T-helper 1 cell treated with Interleukin-12 subunit alpha and Interleukin-12 subunit beta and Interleukin-4 antibody, amounts not matched to agents 30 μg/mL and 1 μg/mL, for 36 hours (primary cell): ENCODE data around the gene TMPRSS9.
"Not testable (repeated sequence)": the region's sequence is repeated elsewhere in the genome, so short reads cannot be mapped to it uniquely, and the experiment has no call there.

Experiments
- H3K27ac Mint-ChIP-seq: one replicate; pipeline ENCODE4 v1.8.0; 2021; ENCODE audit warnings: mild to moderate bottlenecking, mixed read lengths
- H3K27me3 Mint-ChIP-seq: one replicate; pipeline ENCODE4 v1.8.0; 2021; ENCODE audit warnings: low read depth, mixed read lengths
- H3K36me3 Mint-ChIP-seq: one replicate; pipeline ENCODE4 v1.8.0; 2021; ENCODE audit warnings: low read depth, mixed read lengths
- H3K4me1 Mint-ChIP-seq: one replicate; pipeline ENCODE4 v1.8.0; 2021; ENCODE audit warnings: low read depth, mixed read lengths
- H3K4me3 Mint-ChIP-seq: one replicate; pipeline ENCODE4 v1.8.0; 2021; ENCODE audit warnings: mild to moderate bottlenecking, moderate library complexity, mixed read lengths
- H3K9me3 Mint-ChIP-seq: one replicate; pipeline ENCODE4 v1.8.0; 2021; ENCODE audit warnings: mixed read lengths

Gene TMPRSS9

GRCh38 chr19:2343289-2343982 lies 16.6 kb upstream of the TMPRSS9 start:
- H3K9me3 Mint-ChIP-seq = no peaks in the 10 kb centered on the region
- no peak overlapping the region for H3K27ac Mint-ChIP-seq
- no peaks in the 10 kb centered on the region for H3K27me3 Mint-ChIP-seq
- peaks cover 4% of the 10 kb centered on the region for H3K36me3 Mint-ChIP-seq
- no peaks in the 10 kb centered on the region for H3K4me1 Mint-ChIP-seq
- no peak overlapping the region for H3K4me3 Mint-ChIP-seq

GRCh38 chr19:2344381-2344870 lies 15.6 kb upstream of the TMPRSS9 start:
- Mint-ChIP-seq H3K4me3 (no peak overlapping the region), H3K9me3 (no peaks in the 10 kb centered on the region), H3K27ac (no peak overlapping the region), H3K27me3 (no peaks in the 10 kb centered on the region), H3K36me3 (peaks cover 4% of the 10 kb centered on the region), H3K4me1 (no peaks in the 10 kb centered on the region)

DNA sequence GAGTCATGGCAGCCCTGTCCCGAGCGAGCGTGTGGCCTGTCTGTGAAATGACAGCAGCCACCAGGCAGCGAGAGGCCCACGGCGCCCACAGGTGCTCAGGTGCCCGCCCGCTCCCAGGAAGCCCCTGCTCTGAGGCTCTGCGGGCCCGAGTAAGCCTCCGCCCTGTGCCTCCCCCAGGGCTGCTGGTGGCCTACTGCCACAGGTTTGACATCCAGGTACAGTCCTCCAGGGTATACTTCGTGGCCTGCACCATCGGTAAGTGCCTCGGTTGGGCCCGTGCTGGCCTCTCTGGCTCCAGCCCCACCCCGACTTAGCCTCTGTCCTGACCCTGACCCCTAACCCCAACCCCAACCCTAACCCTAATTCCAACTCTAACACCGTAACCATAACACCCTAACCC lies 15.0 kb upstream of the TMPRSS9 start:
- Mint-ChIP-seq H3K27me3 (no peaks in the 10 kb centered on the region), H3K9me3 (no peaks in the 10 kb centered on the region), H3K36me3 (peaks cover 4% of the 10 kb centered on the region), H3K27ac (no peak overlapping the region), H3K4me1 (no peaks in the 10 kb centered on the region), H3K4me3 (no peak overlapping the region)

DNA sequence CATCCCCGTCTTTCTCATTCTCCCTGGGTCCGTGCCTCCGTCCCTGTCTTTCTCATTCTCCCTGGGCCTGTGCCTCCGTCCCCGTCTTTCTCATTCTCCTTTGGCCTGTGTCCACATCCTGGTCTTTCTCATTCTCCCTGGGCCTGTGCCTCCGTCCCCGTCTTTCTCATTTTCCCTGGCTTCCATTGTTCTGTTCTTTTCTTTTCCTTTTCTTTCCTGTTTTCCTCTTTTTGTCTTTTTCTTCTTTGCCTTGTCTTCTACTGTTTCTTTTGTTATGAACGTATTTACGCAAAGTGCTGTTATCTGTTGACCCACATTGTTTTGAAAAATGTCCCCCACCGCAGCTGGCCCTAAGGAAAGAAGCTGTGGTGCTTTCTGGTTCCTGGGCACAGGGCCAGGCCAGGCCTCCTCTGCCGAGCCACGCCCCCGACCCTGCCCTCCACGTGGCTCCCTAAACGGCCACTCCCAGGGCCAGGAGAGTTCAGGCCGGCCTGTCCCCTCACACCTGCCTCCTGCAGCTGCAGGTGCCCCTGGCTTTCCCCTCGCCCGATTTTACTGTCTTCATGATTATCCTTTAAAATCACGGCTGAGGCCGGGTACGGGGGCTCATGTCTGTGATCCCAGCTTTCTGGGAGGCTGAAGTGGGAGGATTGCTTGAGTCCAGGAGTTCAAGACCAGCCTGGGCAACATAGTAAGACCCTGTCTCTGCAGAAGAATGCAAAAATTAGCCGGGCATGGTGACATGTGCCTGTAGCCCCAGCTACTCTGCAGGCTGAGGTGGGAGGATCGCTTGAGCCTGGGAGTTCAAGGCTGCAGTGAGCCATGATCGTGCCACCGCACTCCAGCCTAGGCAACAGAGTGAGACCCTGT lies 14.0 kb upstream of the TMPRSS9 start:
- Mint-ChIP-seq H3K4me1 (no peaks in the 10 kb centered on the region), H3K9me3 (no peaks in the 10 kb centered on the region), H3K27me3 (no peaks in the 10 kb centered on the region), H3K27ac (no peak overlapping the region), H3K36me3 (peaks cover 4% of the 10 kb centered on the region), H3K4me3 (no peak overlapping the region)

GRCh38 chr19:2349818-2350217 lies 10.2 kb upstream of the TMPRSS9 start:
- not testable (repeated sequence) for H3K27me3 Mint-ChIP-seq, H3K4me1 Mint-ChIP-seq, H3K9me3 Mint-ChIP-seq, H3K4me3 Mint-ChIP-seq, H3K36me3 Mint-ChIP-seq, H3K27ac Mint-ChIP-seq

DNA sequence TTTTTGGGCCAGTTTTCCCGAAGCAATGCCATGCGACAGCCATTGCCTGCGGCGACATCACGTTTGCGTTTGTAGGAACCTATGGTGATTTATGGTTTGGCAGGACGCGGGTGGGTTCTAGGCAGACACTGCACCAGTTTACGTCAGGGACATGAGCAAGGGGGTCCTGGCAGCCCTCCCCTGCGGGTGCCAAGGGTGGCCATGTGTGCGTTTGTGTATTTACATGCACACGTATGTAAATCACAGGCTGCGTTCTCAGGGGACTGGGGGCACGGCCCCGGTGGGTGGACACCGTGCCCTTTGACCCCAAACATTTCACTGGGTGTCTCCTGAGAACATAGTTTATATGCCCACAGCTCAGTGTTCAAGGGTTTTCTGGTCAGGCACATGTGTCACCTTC lies 9.4 kb upstream of the TMPRSS9 start:
- Mint-ChIP-seq H3K9me3 (no peaks in the 10 kb centered on the region), H3K36me3 (peaks cover 3% of the 10 kb centered on the region), H3K27me3 (no peaks in the 10 kb centered on the region)

GRCh38 chr19:2351591-2351990 lies 8.5 kb upstream of the TMPRSS9 start:
- H3K36me3 Mint-ChIP-seq = no peaks in the 10 kb centered on the region
- no peaks in the 10 kb centered on the region for H3K9me3 Mint-ChIP-seq
- H3K4me1 Mint-ChIP-seq = no peaks in the 10 kb centered on the region
- no peaks in the 10 kb centered on the region for H3K27me3 Mint-ChIP-seq
- H3K4me3 Mint-ChIP-seq = no peak overlapping the region
- H3K27ac Mint-ChIP-seq = no peak overlapping the region

More for the DNA sequence above, 9.4 kb upstream of the TMPRSS9 start:
- H3K27ac Mint-ChIP-seq = no peak overlapping the region
- H3K4me3 Mint-ChIP-seq = no peak overlapping the region
- H3K4me1 Mint-ChIP-seq = no peaks in the 10 kb centered on the region

GRCh38 chr19:2352121-2352520 lies 7.9 kb upstream of the TMPRSS9 start:
- Mint-ChIP-seq H3K9me3 (no peaks in the 10 kb centered on the region), H3K4me3 (no peak overlapping the region), H3K27ac (no peak overlapping the region), H3K27me3 (no peaks in the 10 kb centered on the region), H3K4me1 (no peaks in the 10 kb centered on the region), H3K36me3 (no peaks in the 10 kb centered on the region)

- Mint-ChIP-seq H3K27me3 (no peaks in the 10 kb centered on the region), H3K36me3 (no peaks in the 10 kb centered on the region), H3K4me1 (no peaks in the 10 kb centered on the region), H3K4me3 (no peak overlapping the region), H3K27ac (no peak overlapping the region), H3K9me3 (no peaks in the 10 kb centered on the region)
Observed at GRCh38 chr19:2353159-2353886, 6.7 kb upstream of the TMPRSS9 start.

- no peaks in the 10 kb centered on the region for H3K9me3 Mint-ChIP-seq
- no peaks in the 10 kb centered on the region for H3K27me3 Mint-ChIP-seq
- no peaks in the 10 kb centered on the region for H3K4me1 Mint-ChIP-seq
- no peaks in the 10 kb centered on the region for H3K36me3 Mint-ChIP-seq
- no peak overlapping the region for H3K4me3 Mint-ChIP-seq
- no peak overlapping the region for H3K27ac Mint-ChIP-seq
Observed at GRCh38 chr19:2353887-2354592, 6.0 kb upstream of the TMPRSS9 start.

- H3K27ac Mint-ChIP-seq = no peak overlapping the region
- no peaks in the 10 kb centered on the region for H3K27me3 Mint-ChIP-seq
- no peaks in the 10 kb centered on the region for H3K9me3 Mint-ChIP-seq
Observed at GRCh38 chr19:2354670-2355069, 5.4 kb upstream of the TMPRSS9 start.

DNA sequence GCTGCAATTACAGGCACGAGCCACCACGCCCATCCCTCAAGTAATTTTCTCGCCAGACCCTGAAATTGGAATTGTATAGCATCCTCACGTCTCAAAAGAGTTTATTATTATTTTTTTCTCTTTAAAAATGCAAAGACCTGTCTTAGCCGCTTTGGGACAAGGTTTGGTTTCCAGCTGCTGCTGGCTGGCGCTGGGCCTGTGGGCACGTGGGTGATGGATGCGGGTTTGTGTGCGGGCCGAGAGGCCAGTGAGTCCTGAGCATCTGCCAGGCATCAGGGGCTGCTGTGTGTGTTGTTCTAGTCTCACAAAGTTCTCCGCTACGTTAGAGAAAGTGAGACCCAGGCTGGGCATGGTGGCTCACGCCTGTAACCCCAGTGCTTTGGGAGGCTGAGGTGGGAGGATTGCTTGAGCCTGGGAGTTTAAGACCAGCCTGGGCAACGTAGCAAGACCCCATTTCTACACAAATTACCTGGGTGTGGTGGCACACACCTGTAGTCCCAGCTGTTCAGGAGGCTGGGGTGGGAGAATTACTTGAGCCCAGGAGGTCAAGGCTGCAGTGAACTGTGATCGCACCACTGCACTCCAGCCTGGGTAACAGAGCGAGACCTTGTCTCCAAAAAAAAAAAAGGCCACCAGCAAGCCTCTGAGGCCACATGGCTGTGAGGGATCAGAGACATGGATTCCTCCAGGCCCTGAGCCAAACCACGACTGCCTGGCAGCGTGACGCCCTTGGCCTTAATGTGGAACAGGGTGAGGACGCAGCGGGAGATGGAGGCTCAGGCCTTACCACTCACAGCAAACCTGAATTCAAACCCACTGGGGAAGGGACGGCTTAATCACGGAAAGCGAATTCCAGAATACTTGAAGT lies 4.7 kb upstream of the TMPRSS9 start:
- Mint-ChIP-seq H3K9me3 (no peaks in the 10 kb centered on the region), H3K27ac (no peak overlapping the region), H3K4me3 (no peak overlapping the region), H3K27me3 (peaks cover 2% of the 10 kb centered on the region), H3K36me3 (no peaks in the 10 kb centered on the region), H3K4me1 (no peaks in the 10 kb centered on the region)

More at GRCh38 chr19:2354670-2355069, 5.4 kb upstream of the TMPRSS9 start:
- Mint-ChIP-seq H3K36me3 (no peaks in the 10 kb centered on the region), H3K4me1 (no peaks in the 10 kb centered on the region), H3K4me3 (no peak overlapping the region)

GRCh38 chr19:2356036-2356646 lies 3.9 kb upstream of the TMPRSS9 start:
- no peaks in the 10 kb centered on the region for H3K9me3 Mint-ChIP-seq

More at GRCh38 chr19:2356036-2356646, 3.9 kb upstream of the TMPRSS9 start:
- Mint-ChIP-seq H3K27me3 (peaks cover 6% of the 10 kb centered on the region), H3K4me1 (no peaks in the 10 kb centered on the region), H3K36me3 (no peaks in the 10 kb centered on the region), H3K27ac (no peak overlapping the region), H3K4me3 (no peak overlapping the region)
